Fibroblast of lung (primary cell): ENCODE measurements around the gene TMUB1. TPM values are rescaled to one million over a fixed set of nuclear protein-coding genes. Genes with fewer than 3 reads are reported as not detected.
A peak's percentile ranks its signal among the peaks of the same experiment; 100 is the strongest.

Experiments
- DNase-seq, 2 donors: peaks; one replicate each; pipeline versions ENCODE4 v3.0.0 to v3.0.0-alpha.2; 2010; ENCODE audit warnings: low read depth in 2 of 2
- H2AFZ ChIP-seq: 2 replicates; pipeline ENCODE4 v1.5.1; 2012; ENCODE audit warnings: low read length, control low read depth, inconsistent platforms
- H3K27ac ChIP-seq: 2 replicates; pipeline ENCODE4 v1.5.1; 2011; ENCODE audit warnings: low read length, control low read depth; ENCODE audit not compliant: insufficient read depth
- H3K27me3 ChIP-seq: 2 replicates; pipeline ENCODE4 v1.5.1; 2011; ENCODE audit warnings: mild to moderate bottlenecking, low read length; ENCODE audit not compliant: control insufficient read depth, insufficient read depth
- H3K36me3 ChIP-seq: 2 replicates; pipeline ENCODE4 v1.5.1; 2011; ENCODE audit warnings: low read length; ENCODE audit not compliant: control insufficient read depth, insufficient read depth
- H3K4me1 ChIP-seq: 2 replicates; pipeline ENCODE4 v1.5.1; 2011; ENCODE audit warnings: low read length; ENCODE audit not compliant: control insufficient read depth, insufficient read depth; ENCODE audit errors: extremely low read depth
- H3K4me2 ChIP-seq: 2 replicates; pipeline ENCODE4 v1.5.1; 2011; ENCODE audit warnings: low read length, control low read depth; ENCODE audit not compliant: insufficient read depth; ENCODE audit errors: extremely low read depth
- H3K4me3 ChIP-seq, 4 experiments: fragments of 200-600 bp in 1 of 4; sonication (generic) in 1 of 4; replicated peaks in 1 of 4; 2 replicates each; pipeline ENCODE4 v1.5.1; 2011 to 2016; ENCODE audit warnings: low read length in 4 of 4, low read depth in 3 of 4, mild to moderate bottlenecking in 3 of 4, control low read depth in 2 of 4, inconsistent platforms in 1 of 4, mixed read lengths in 1 of 4; ENCODE audit not compliant: insufficient read depth in 1 of 4; ENCODE audit errors: control extremely low read depth in 1 of 4
- H3K79me2 ChIP-seq: 2 replicates; pipeline ENCODE4 v1.5.1; 2012; ENCODE audit warnings: mild to moderate bottlenecking, low read length, inconsistent platforms; ENCODE audit not compliant: control insufficient read depth, insufficient read depth
- H3K9ac ChIP-seq: 2 replicates; pipeline ENCODE4 v1.5.1; 2011; ENCODE audit warnings: mild to moderate bottlenecking, low read length, control low read depth; ENCODE audit not compliant: insufficient read depth
- H3K9me3 ChIP-seq: 2 replicates; pipeline ENCODE4 v1.5.1; 2012; ENCODE audit warnings: low read depth, low read length; ENCODE audit not compliant: control insufficient read depth, insufficient read depth
- H4K20me1 ChIP-seq: 2 replicates; pipeline ENCODE4 v1.5.1; 2011; ENCODE audit warnings: low read length; ENCODE audit not compliant: control insufficient read depth, insufficient read depth; ENCODE audit errors: extremely low read depth
- CTCF ChIP-seq, 2 donors: IDR thresholded peaks in 1 of 2; conservative IDR thresholded peaks in 1 of 2; 1 replicate in 1 of 2; 2 replicates in 1 of 2; pipeline ENCODE4 v1.5.1; 2011 to 2012; ENCODE audit warnings: low read length in 2 of 2, control low read depth in 1 of 2, inconsistent platforms in 1 of 2, low read depth in 1 of 2, mild to moderate bottlenecking in 1 of 2
- EZH2 ChIP-seq: IDR thresholded peaks from 2 replicates; pipeline ENCODE4 v1.5.1; 2012; ENCODE audit warnings: low read length, control low read depth, mild to moderate bottlenecking; ENCODE audit errors: missing control alignments
- polyA plus RNA-seq, 2 donors: library from polyadenylated mRNA; depleted of rRNA in 1 of 2; stranded (reverse) in 1 of 2; unstranded in 1 of 2; fragments of >200 nt; gene quantifications; 2 replicates each; pipeline ENCODE4 v1.2.1, GENCODE V29; 2011 to 2012; ENCODE audit warnings: missing spikeins in 1 of 2
- total RNA-seq: library from RNA; depleted of rRNA; stranded (reverse); fragments of >200 nt; gene quantifications from 2 replicates; pipeline ENCODE4 v1.2.1, GENCODE V29; 2014

The TMUB1 gene
- total and polyA plus RNA-seq, 2 donors (not counting 1 experiment from before 2014, with no cell fraction given): 11.9 to 20.3 TPM

- H3K4me2 ChIP-seq: no peak overlapping the region
- no peak overlapping the region for H2AFZ ChIP-seq
- no peaks in the 10 kb centered on the region for H3K27me3 ChIP-seq
- no peak overlapping the region for H3K9ac ChIP-seq
- no peak overlapping the region for H3K27ac ChIP-seq
- no peaks in the 10 kb centered on the region for H3K79me2 ChIP-seq
- no peak for TF ChIP-seq CTCF (conservative IDR thresholded peaks at IDR 0.05 in 1 of 2, IDR thresholded peaks at IDR 0.05 in 1 of 2; ENCODE audit: low read depth in 1 of 2, low read length in 2 of 2)
- TF ChIP-seq EZH2: no peak
- no peak overlapping the region for H3K4me3 ChIP-seq
- H4K20me1 ChIP-seq: no peaks in the 10 kb centered on the region
- H3K9me3 ChIP-seq: no peaks in the 10 kb centered on the region
- no peak for DNase-seq
- peaks cover 42% of the 10 kb centered on the region for H3K36me3 ChIP-seq
- no peaks in the 10 kb centered on the region for H3K4me1 ChIP-seq
Observed at GRCh38 chr7:151069841-151070573, 13.3 kb downstream of the TMUB1 start.

GRCh38 chr7:151068069-151068773, 15.1 kb downstream of the TMUB1 start:
- TF ChIP-seq CTCF (conservative IDR thresholded peaks at IDR 0.05 in 1 of 2, IDR thresholded peaks at IDR 0.05 in 1 of 2; ENCODE audit: low read depth in 1 of 2, low read length in 2 of 2): no peak
- TF ChIP-seq EZH2: no peak
- H3K4me3 ChIP-seq: no peak overlapping the region
- peaks cover 44% of the 10 kb centered on the region for H3K36me3 ChIP-seq
- H3K79me2 ChIP-seq: peaks cover 3% of the 10 kb centered on the region
- no peak overlapping the region for H3K27ac ChIP-seq
- H3K4me1 ChIP-seq: no peaks in the 10 kb centered on the region
- no peaks in the 10 kb centered on the region for H4K20me1 ChIP-seq
- no peaks in the 10 kb centered on the region for H3K9me3 ChIP-seq
- H3K27me3 ChIP-seq: no peaks in the 10 kb centered on the region
- DNase-seq: peak in 1 of 2 donors; percentile 72
- no peak overlapping the region for H3K4me2 ChIP-seq
- H2AFZ ChIP-seq: no peak overlapping the region
- no peak overlapping the region for H3K9ac ChIP-seq

- Histone ChIP-seq H3K79me2 (peaks cover 17% of the 10 kb centered on the region), H4K20me1 (no peaks in the 10 kb centered on the region), H3K4me2 (no peak overlapping the region), H3K27ac (no peak overlapping the region), H2AFZ (no peak overlapping the region), H3K36me3 (peaks cover 44% of the 10 kb centered on the region), H3K4me3 (no peak overlapping the region), H3K9me3 (no peaks in the 10 kb centered on the region), H3K9ac (no peak overlapping the region), H3K27me3 (no peaks in the 10 kb centered on the region), H3K4me1 (peaks cover 8% of the 10 kb centered on the region)
- TF ChIP-seq CTCF (conservative IDR thresholded peaks at IDR 0.05 in 1 of 2, IDR thresholded peaks at IDR 0.05 in 1 of 2; ENCODE audit: low read depth in 1 of 2, low read length in 2 of 2) (no peak), EZH2 (no peak)
- DNase-seq: no peak
Observed at GRCh38 chr7:151066273-151066974, 16.9 kb downstream of the TMUB1 start.
